Omental fat pad (tissue), 4 donors: ENCODE results near the gene ZNF213. TPM values are rescaled to one million over a fixed set of nuclear protein-coding genes. Genes with fewer than 3 reads are reported as not detected.
A peak's percentile ranks its signal among the peaks of the same experiment; 100 is the strongest.

Source experiments
- ATAC-seq: fragments of 150-250 bp; one replicate; pipeline ENCODE4 v1.9.1; 2016; ENCODE audit warnings: mild to moderate bottlenecking, moderate library complexity; ENCODE audit not compliant: low FRiP score
- DNase-seq: peaks from one replicate; pipeline ENCODE4 v3.0.0-alpha.2; 2019; ENCODE audit warnings: low spot score
- CTCF ChIP-seq, 3 donors: fragments of 450-650 bp; IDR thresholded peaks; one replicate each; pipeline ENCODE4 v1.5.1; 2016 to 2017; ENCODE audit warnings: antibody characterized with exemption in 3 of 3, mild to moderate bottlenecking in 3 of 3, moderate library complexity in 2 of 3
- total RNA-seq, 4 donors: library from RNA; depleted of rRNA; stranded (reverse); fragments of >200 nt; gene quantifications; one replicate each; pipeline ENCODE4 v1.1.0, GENCODE V29; 2016

Gene ZNF213
- total RNA-seq, 4 donors from 2014 or later, result 1.8 to 4.1 (median 3.6) TPM

- no peak for TF ChIP-seq CTCF (IDR thresholded peaks at IDR 0.05)
- ATAC-seq, result no peak
These were observed 38.5 kb upstream of the ZNF213 start for GRCh38 chr16:3096362-3096761.

GRCh38 chr16:3097266-3097665 is 37.6 kb upstream of the ZNF213 start:
- ATAC-seq (no peak), DNase-seq (no peak)
- no peak for TF ChIP-seq CTCF (IDR thresholded peaks at IDR 0.05)

More at GRCh38 chr16:3096362-3096761, 38.5 kb upstream of the ZNF213 start:
- no peak for DNase-seq

GRCh38 chr16:3098459-3099394 is 36.1 kb upstream of the ZNF213 start, which contains the start of gene ZSCAN10:
ZSCAN10 (minus strand) TSS chr16:3099294; CDS start chr16:3092937, 6,357 bp downstream.
- DNase-seq (no peak), ATAC-seq (no peak)
- TF ChIP-seq CTCF (IDR thresholded peaks at IDR 0.05), result no peak

GRCh38 chr16:3099395-3099731 is 35.5 kb upstream of the ZNF213 start:
- TF ChIP-seq CTCF (IDR thresholded peaks at IDR 0.05), result no peak
- ATAC-seq, result no peak

GRCh38 chr16:3099732-3100499 is 34.9 kb upstream of the ZNF213 start:
- DNase-seq (peak; percentile 93), ATAC-seq (peak; percentile 95)
- no peak for TF ChIP-seq CTCF (IDR thresholded peaks at IDR 0.05)

More at GRCh38 chr16:3099395-3099731, 35.5 kb upstream of the ZNF213 start:
- no peak for DNase-seq

GRCh38 chr16:3101018-3101840 is 33.6 kb upstream of the ZNF213 start:
- ATAC-seq (no peak), DNase-seq (no peak)
- TF ChIP-seq CTCF (IDR thresholded peaks at IDR 0.05), result no peak
